Measurements from ENCODE around the gene TSHZ2. TPM values are rescaled to one million over a fixed set of nuclear protein-coding genes. Genes with fewer than 3 reads are reported as not detected.

TSHZ2 gene
- total and polyA plus RNA-seq, 2 donors (not counting 1 experiment from before 2014, with no cell fraction given), result 1.00 to 5.7 TPM

DNA sequence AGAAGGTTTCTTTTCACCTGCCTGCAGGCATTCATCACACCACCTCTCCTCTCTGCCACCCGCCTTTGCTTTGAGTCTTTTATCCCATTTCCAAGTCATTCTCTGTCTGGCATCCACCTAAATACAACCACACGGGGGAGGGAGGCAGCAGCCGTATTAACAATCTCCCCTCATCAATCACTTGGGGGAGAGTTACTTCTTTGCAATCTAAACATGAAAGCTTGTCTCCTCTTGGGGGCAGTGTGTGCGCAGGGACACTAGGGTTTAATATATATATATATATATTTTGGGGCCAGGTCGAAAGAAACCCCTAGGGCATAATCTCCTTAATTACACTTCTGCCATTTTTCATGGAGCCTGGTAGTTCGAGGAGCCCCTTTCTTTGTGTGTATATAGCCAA, 214.5 kb downstream of the TSHZ2 start:
- H3K79me2 ChIP-seq (ENCODE audit: control insufficient read depth, insufficient read depth, low read length), result no peaks in the 10 kb centered on the region
- no peak overlapping the region for H3K27ac Mint-ChIP-seq
- CTCF ChIA-PET, result interaction anchor here (0.9 to 1.0 kb wide), 2 partner anchors 8 to 24 kb away, joined by 3 to 5 read pairs; no protein-coding TSS in a partner anchor

DNA sequence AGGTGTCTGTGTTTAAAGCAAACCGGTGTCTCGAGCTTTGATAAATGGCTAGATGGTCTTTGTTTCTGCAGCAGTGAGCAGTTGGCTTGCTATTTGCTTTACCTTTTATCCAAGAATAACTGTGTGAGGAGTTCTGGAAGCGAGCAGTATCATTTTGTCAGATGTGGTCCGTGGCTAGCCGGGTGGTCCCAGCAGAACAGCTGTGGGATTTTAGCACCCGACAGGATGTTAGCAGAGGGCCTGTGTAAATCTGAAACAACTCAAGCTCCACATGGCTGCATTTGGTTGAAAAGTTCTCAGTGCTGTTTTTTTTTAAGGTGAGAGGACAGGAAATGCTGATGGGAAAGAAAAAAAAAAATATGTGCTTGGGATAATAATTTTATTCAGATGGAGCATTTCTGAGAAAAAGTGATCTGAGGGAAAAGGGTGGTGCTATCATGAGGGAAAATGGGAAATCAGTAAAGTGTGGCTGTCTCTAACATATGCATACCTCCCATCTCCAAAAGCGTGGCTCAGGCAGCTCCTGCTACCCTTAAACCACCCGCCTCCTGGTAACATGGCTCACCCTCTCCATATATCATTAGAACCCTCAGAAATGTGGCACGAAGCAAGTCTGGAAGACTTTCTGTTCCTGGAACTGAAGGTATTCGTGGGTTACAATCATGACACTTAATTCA, 215.4 kb downstream of the TSHZ2 start:
- POLR2A ChIA-PET, result no interaction called here
- Histone ChIP-seq H3K9me3 (ENCODE audit: control extremely low read depth in 1 of 3, control insufficient read depth in 2 of 3, insufficient read depth in 1 of 3, low read length in 2 of 3) (no peaks in the 10 kb centered on the region), H3K36me3 (replicated peaks in 1 of 2; ENCODE audit: control extremely low read depth in 1 of 2, control insufficient read depth in 1 of 2, extremely low read depth in 1 of 2, insufficient read depth in 2 of 2, low read length in 1 of 2) (no peaks in the 10 kb centered on the region), H3K4me2 (replicated peaks; ENCODE audit: low read depth, low read length, poor library complexity, severe bottlenecking) (no peak overlapping the region), H4K20me1 (ENCODE audit: control insufficient read depth, insufficient read depth, low read length, poor library complexity, severe bottlenecking) (no peaks in the 10 kb centered on the region), H2AFZ (ENCODE audit: insufficient read depth, low read depth, low read length, poor library complexity, severe bottlenecking) (no peak overlapping the region), H3K4me1 (ENCODE audit: control insufficient read depth in 2 of 2, insufficient read depth in 2 of 2, low read length in 2 of 2) (no peaks in the 10 kb centered on the region), H3K27me3 (replicated peaks in 1 of 4; ENCODE audit: control extremely low read depth in 1 of 4, control insufficient read depth in 3 of 4, insufficient read depth in 4 of 4, low read length in 3 of 4) (peaks cover 0 to 6% (median 0%) of the 10 kb centered on the region in 4 experiments), H3K9ac (ENCODE audit: low read length) (no peak overlapping the region), H3K79me2 (ENCODE audit: control insufficient read depth, insufficient read depth, low read length) (no peaks in the 10 kb centered on the region), H3K4me3 (ENCODE audit: control extremely low read depth in 1 of 5, extremely low read depth in 1 of 5, insufficient read depth in 1 of 5, low read depth in 2 of 5, low read length in 4 of 5) (no peak overlapping the region), H3K27ac (ENCODE audit: low read length in 2 of 2) (no peak overlapping the region)
- Mint-ChIP-seq H3K4me1 (peaks cover 8% of the 10 kb centered on the region), H3K27me3 (peaks cover 16% of the 10 kb centered on the region), H3K9me3 (ENCODE audit: insufficient read depth) (no peaks in the 10 kb centered on the region), H3K4me3 (no peak overlapping the region), H3K27ac (no peak overlapping the region)
- DNase-seq, result no peak
- intact Hi-C loops (cut with micrococcal nuclease), result no loop called here
- no peak for TF ChIP-seq EZH2 (IDR thresholded peaks at IDR 0.05; ENCODE audit: borderline replicate concordance, insufficient read depth, low read depth, low read length, poor library complexity, severe bottlenecking)
- no peak for TF ChIP-seq CTCF (IDR thresholded peaks at IDR 0.05)
- CTCF ChIA-PET, result interaction anchor here (0.9 to 1.0 kb wide), 2 partner anchors 8 to 25 kb away, joined by 3 to 5 read pairs; no protein-coding TSS in a partner anchor
- 70% methylated on average over 8 of the region's 10 CpGs for WGBS (ENCODE audit: insufficient coverage)
- ATAC-seq (ENCODE audit: low read depth), result no peak

More for the DNA sequence above, 214.5 kb downstream of the TSHZ2 start:
- intact Hi-C loops (cut with micrococcal nuclease), result no loop called here
- H3K9me3 ChIP-seq (ENCODE audit: control extremely low read depth in 1 of 3, control insufficient read depth in 2 of 3, insufficient read depth in 1 of 3, low read length in 2 of 3), result no peaks in the 10 kb centered on the region
- H3K27me3 ChIP-seq (replicated peaks in 1 of 4; ENCODE audit: control extremely low read depth in 1 of 4, control insufficient read depth in 3 of 4, insufficient read depth in 4 of 4, low read length in 3 of 4), result peaks cover 0 to 6% (median 0%) of the 10 kb centered on the region in 4 experiments
- no peaks in the 10 kb centered on the region for H4K20me1 ChIP-seq (ENCODE audit: control insufficient read depth, insufficient read depth, low read length, poor library complexity, severe bottlenecking)
- H3K27ac ChIP-seq (ENCODE audit: low read length in 2 of 2), result no peak overlapping the region
- DNase-seq, result no peak
- no peak for ATAC-seq (ENCODE audit: low read depth)
- no peak overlapping the region for H2AFZ ChIP-seq (ENCODE audit: insufficient read depth, low read depth, low read length, poor library complexity, severe bottlenecking)
- no peak for TF ChIP-seq EZH2 (IDR thresholded peaks at IDR 0.05; ENCODE audit: borderline replicate concordance, insufficient read depth, low read depth, low read length, poor library complexity, severe bottlenecking)
- WGBS (ENCODE audit: insufficient coverage), result 20% methylated on average over 1 of the region's 6 CpGs
- no peak overlapping the region for H3K4me3 ChIP-seq (ENCODE audit: control extremely low read depth in 1 of 5, extremely low read depth in 1 of 5, insufficient read depth in 1 of 5, low read depth in 2 of 5, low read length in 4 of 5)
- Mint-ChIP-seq H3K4me1 (peaks cover 8% of the 10 kb centered on the region), H3K27me3 (peaks cover 16% of the 10 kb centered on the region), H3K4me3 (no peak overlapping the region), H3K9me3 (ENCODE audit: insufficient read depth) (no peaks in the 10 kb centered on the region)
- POLR2A ChIA-PET, result no interaction called here
- no peaks in the 10 kb centered on the region for H3K36me3 ChIP-seq (replicated peaks in 1 of 2; ENCODE audit: control extremely low read depth in 1 of 2, control insufficient read depth in 1 of 2, extremely low read depth in 1 of 2, insufficient read depth in 2 of 2, low read length in 1 of 2)
- no peaks in the 10 kb centered on the region for H3K4me1 ChIP-seq (ENCODE audit: control insufficient read depth in 2 of 2, insufficient read depth in 2 of 2, low read length in 2 of 2)
- no peak overlapping the region for H3K4me2 ChIP-seq (replicated peaks; ENCODE audit: low read depth, low read length, poor library complexity, severe bottlenecking)
- H3K9ac ChIP-seq (ENCODE audit: low read length), result no peak overlapping the region
